ENCODE data around the gene MSI2. TPM values are rescaled to one million over a fixed set of nuclear protein-coding genes. Genes with fewer than 3 reads are reported as not detected.
A peak's percentile ranks its signal among the peaks of the same experiment; 100 is the strongest.

Gene MSI2
- polyA plus RNA-seq, 1 of the 3 experiments (the other 2 are of a cell fraction): 24.1 TPM

DNA sequence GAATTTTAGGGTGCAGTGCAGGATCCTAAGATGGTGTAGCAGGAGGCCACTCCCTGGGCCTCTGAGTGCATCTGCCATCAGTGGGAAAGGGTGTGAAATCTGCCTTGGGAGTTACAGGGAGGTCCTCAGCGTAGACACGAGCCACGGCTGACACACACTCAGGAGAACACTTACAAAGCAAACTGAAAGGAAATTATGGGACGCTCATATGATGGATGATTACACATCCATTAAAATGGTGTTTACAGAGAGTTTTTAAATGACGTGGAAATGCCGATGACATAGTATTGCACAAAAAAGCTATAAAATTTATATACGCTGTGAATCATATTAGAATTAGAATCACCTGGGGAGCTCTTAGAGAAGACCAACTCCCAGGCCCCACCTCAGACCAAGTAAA, 313.5 kb downstream of the MSI2 start:
- ChIA-PET CTCF (interaction anchor here (1.0 to 9.5 kb wide), 10 partner anchors 8 to 327 kb away, joined by 3 to 75 read pairs (median 9); no protein-coding TSS in a partner anchor), POLR2A (interaction anchor here (1.1 to 4.6 kb wide), 7 partner anchors 9 to 280 kb away, joined by 3 to 66 read pairs (median 3); partner anchors contain the start of gene MRPS23)
- Histone ChIP-seq H3K9ac (no peak overlapping the region), H3K9me3 (no peaks in the 10 kb centered on the region), H2AFZ (ENCODE audit: low read depth) (no peak overlapping the region), H3K4me3 (ENCODE audit: low read depth in 2 of 2, low read length in 1 of 2) (no peak overlapping the region), H3K27ac (ENCODE audit: low read depth in 2 of 2, low read length in 1 of 2) (peak overlapping the region in 1 of 2 experiments; percentile 100; a peak in 2 of 4 replicates), H3K9me2 (no peaks in the 10 kb centered on the region), H3F3A (replicated peaks; ENCODE audit: insufficient read depth) (no peaks in the 10 kb centered on the region), H3K4me2 (no peak overlapping the region), H3K27me3 (ENCODE audit: insufficient read depth) (no peaks in the 10 kb centered on the region), H3K79me2 (ENCODE audit: insufficient read depth) (no peaks in the 10 kb centered on the region), H3K4me1 (ENCODE audit: control insufficient read depth in 1 of 2, insufficient read depth in 2 of 2, low read depth in 1 of 2, low read length in 1 of 2) (peaks cover 0 to 93% of the 10 kb centered on the region in 2 experiments; a peak in 2 of 4 replicates), H3K36me3 (replicated peaks in 1 of 2; ENCODE audit: control insufficient read depth in 1 of 2, insufficient read depth in 2 of 2, low read length in 1 of 2) (peaks cover 0 to 11% of the 10 kb centered on the region in 2 experiments), H4K20me1 (ENCODE audit: insufficient read depth) (no peaks in the 10 kb centered on the region)
- DNase-seq: no peak
- 95% methylated on average over 7 of the region's 7 CpGs for WGBS (ENCODE audit: low lambda C conversion rate)
- TF ChIP-seq RAD21 (IDR thresholded peaks at IDR 0.05; ENCODE audit: low read length): no peak
- TF ChIP-seq TCF12 (IDR thresholded peaks at IDR 0.05): no peak
- no peak for TF ChIP-seq ELF1 (IDR thresholded peaks at IDR 0.05)
- TF ChIP-seq, protein P1, sequence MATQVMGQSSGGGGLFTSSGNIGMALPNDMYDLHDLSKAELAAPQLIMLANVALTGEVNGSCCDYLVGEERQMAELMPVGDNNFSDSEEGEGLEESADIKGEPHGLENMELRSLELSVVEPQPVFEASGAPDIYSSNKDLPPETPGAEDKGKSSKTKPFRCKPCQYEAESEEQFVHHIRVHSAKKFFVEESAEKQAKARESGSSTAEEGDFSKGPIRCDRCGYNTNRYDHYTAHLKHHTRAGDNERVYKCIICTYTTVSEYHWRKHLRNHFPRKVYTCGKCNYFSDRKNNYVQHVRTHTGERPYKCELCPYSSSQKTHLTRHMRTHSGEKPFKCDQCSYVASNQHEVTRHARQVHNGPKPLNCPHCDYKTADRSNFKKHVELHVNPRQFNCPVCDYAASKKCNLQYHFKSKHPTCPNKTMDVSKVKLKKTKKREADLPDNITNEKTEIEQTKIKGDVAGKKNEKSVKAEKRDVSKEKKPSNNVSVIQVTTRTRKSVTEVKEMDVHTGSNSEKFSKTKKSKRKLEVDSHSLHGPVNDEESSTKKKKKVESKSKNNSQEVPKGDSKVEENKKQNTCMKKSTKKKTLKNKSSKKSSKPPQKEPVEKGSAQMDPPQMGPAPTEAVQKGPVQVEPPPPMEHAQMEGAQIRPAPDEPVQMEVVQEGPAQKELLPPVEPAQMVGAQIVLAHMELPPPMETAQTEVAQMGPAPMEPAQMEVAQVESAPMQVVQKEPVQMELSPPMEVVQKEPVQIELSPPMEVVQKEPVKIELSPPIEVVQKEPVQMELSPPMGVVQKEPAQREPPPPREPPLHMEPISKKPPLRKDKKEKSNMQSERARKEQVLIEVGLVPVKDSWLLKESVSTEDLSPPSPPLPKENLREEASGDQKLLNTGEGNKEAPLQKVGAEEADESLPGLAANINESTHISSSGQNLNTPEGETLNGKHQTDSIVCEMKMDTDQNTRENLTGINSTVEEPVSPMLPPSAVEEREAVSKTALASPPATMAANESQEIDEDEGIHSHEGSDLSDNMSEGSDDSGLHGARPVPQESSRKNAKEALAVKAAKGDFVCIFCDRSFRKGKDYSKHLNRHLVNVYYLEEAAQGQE (IDR thresholded peaks at IDR 0.05; ENCODE audit: low read depth, low read length): no peak
- TF ChIP-seq POLR2AphosphoS5 (IDR thresholded peaks at IDR 0.05; ENCODE audit: low read depth, low read length): no peak
- TF ChIP-seq RXRA (IDR thresholded peaks at IDR 0.05; ENCODE audit: borderline replicate concordance, low read depth): no peak
- no peak for TF ChIP-seq CHD2 (IDR thresholded peaks at IDR 0.05; ENCODE audit: low read length, partially characterized antibody)
- TF ChIP-seq, protein P2, sequence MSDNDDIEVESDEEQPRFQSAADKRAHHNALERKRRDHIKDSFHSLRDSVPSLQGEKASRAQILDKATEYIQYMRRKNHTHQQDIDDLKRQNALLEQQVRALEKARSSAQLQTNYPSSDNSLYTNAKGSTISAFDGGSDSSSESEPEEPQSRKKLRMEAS (IDR thresholded peaks at IDR 0.05; ENCODE audit: low read depth): no peak
- no peak for TF ChIP-seq MEF2A (IDR thresholded peaks at IDR 0.05; ENCODE audit: borderline replicate concordance, low read depth)
- TF ChIP-seq FOSL2 (IDR thresholded peaks at IDR 0.05; ENCODE audit: borderline replicate concordance, low read depth): no peak
- TF ChIP-seq, protein P3, sequence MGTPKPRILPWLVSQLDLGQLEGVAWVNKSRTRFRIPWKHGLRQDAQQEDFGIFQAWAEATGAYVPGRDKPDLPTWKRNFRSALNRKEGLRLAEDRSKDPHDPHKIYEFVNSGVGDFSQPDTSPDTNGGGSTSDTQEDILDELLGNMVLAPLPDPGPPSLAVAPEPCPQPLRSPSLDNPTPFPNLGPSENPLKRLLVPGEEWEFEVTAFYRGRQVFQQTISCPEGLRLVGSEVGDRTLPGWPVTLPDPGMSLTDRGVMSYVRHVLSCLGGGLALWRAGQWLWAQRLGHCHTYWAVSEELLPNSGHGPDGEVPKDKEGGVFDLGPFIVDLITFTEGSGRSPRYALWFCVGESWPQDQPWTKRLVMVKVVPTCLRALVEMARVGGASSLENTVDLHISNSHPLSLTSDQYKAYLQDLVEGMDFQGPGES (IDR thresholded peaks at IDR 0.05; ENCODE audit: low read depth, low read length): no peak
- TF ChIP-seq, protein P4, sequence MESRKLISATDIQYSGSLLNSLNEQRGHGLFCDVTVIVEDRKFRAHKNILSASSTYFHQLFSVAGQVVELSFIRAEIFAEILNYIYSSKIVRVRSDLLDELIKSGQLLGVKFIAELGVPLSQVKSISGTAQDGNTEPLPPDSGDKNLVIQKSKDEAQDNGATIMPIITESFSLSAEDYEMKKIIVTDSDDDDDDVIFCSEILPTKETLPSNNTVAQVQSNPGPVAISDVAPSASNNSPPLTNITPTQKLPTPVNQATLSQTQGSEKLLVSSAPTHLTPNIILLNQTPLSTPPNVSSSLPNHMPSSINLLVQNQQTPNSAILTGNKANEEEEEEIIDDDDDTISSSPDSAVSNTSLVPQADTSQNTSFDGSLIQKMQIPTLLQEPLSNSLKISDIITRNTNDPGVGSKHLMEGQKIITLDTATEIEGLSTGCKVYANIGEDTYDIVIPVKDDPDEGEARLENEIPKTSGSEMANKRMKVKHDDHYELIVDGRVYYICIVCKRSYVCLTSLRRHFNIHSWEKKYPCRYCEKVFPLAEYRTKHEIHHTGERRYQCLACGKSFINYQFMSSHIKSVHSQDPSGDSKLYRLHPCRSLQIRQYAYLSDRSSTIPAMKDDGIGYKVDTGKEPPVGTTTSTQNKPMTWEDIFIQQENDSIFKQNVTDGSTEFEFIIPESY (IDR thresholded peaks at IDR 0.05; ENCODE audit: borderline replicate concordance, low read depth): no peak
- TF ChIP-seq, protein P5, sequence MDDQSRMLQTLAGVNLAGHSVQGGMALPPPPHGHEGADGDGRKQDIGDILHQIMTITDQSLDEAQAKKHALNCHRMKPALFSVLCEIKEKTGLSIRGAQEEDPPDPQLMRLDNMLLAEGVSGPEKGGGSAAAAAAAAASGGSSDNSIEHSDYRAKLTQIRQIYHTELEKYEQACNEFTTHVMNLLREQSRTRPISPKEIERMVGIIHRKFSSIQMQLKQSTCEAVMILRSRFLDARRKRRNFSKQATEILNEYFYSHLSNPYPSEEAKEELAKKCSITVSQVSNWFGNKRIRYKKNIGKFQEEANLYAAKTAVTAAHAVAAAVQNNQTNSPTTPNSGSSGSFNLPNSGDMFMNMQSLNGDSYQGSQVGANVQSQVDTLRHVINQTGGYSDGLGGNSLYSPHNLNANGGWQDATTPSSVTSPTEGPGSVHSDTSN (IDR thresholded peaks at IDR 0.05): no peak
- no peak for TF ChIP-seq MXI1 (IDR thresholded peaks at IDR 0.05; ENCODE audit: low read depth, low read length)
- no peak for TF ChIP-seq GATA2 (CRISPR knock-in tag; IDR thresholded peaks at IDR 0.05)
- no peak for TF ChIP-seq NFIC (IDR thresholded peaks at IDR 0.05; ENCODE audit: borderline replicate concordance)
- TF ChIP-seq YY1 (IDR thresholded peaks at IDR 0.05; ENCODE audit: low read depth): no peak
